HuH-7 (cell line): ENCODE measurements around the gene SOCS7.

Experiments used
- DNase-seq: peaks from one replicate; pipeline ENCODE4 v3.0.0; 2011; ENCODE audit warnings: low spot score

SOCS7 gene

GRCh38 chr17:38363016-38363415 is 11.4 kb downstream of the SOCS7 start:
- no peak for DNase-seq

GRCh38 chr17:38364741-38365140 is 13.1 kb downstream of the SOCS7 start:
- DNase-seq = no peak

GRCh38 chr17:38369124-38369886 is 17.7 kb downstream of the SOCS7 start:
- no peak for DNase-seq

- no peak for DNase-seq
Observed at GRCh38 chr17:38379448-38379847, 27.8 kb downstream of the SOCS7 start.

GRCh38 chr17:38395090-38395489 is 43.4 kb downstream of the SOCS7 start:
- no peak for DNase-seq

GRCh38 chr17:38397227-38397626 is 45.6 kb downstream of the SOCS7 start:
- no peak for DNase-seq

GRCh38 chr17:38400286-38400685 is 48.6 kb downstream of the SOCS7 start:
- no peak for DNase-seq

GRCh38 chr17:38401459-38401858 is 49.8 kb downstream of the SOCS7 start:
- DNase-seq = no peak

GRCh38 chr17:38402897-38403296 is 51.3 kb downstream of the SOCS7 start:
- no peak for DNase-seq

GRCh38 chr17:38403491-38403890 is 51.8 kb downstream of the SOCS7 start:
- DNase-seq = no peak

- no peak for DNase-seq
Observed at GRCh38 chr17:38404174-38404943, 52.7 kb downstream of the SOCS7 start.

GRCh38 chr17:38405654-38406053 is 54.0 kb downstream of the SOCS7 start:
- DNase-seq = no peak

GRCh38 chr17:38410201-38410600 is 58.6 kb downstream of the SOCS7 start:
- no peak for DNase-seq

GRCh38 chr17:38415250-38416194 is 63.9 kb downstream of the SOCS7 start:
- DNase-seq = peak; percentile 72

- DNase-seq = peak; percentile 42
Observed at GRCh38 chr17:38416840-38417209, 65.2 kb downstream of the SOCS7 start.

GRCh38 chr17:38417210-38417951 is 65.7 kb downstream of the SOCS7 start:
- no peak for DNase-seq

GRCh38 chr17:38418062-38418692 is 66.5 kb downstream of the SOCS7 start:
- DNase-seq = no peak

GRCh38 chr17:38418693-38419507 is 67.3 kb downstream of the SOCS7 start:
- no peak for DNase-seq

- no peak for DNase-seq
Observed at GRCh38 chr17:38419508-38419981, 67.9 kb downstream of the SOCS7 start.

- no peak for DNase-seq
Observed at GRCh38 chr17:38420518-38420917, 68.9 kb downstream of the SOCS7 start.
